ENCODE data around the gene ADGRV1.

ADGRV1 gene

GRCh38 chr5:91000743-91001142, 442.1 kb downstream of the ADGRV1 start:
- H3K4me1 ChIP-seq (ENCODE audit: insufficient read depth, poor library complexity, severe bottlenecking): no peaks in the 10 kb centered on the region
- DNase-seq (ENCODE audit: low spot score) (no peak), ATAC-seq (ENCODE audit: low read depth) (no peak)
- no peak overlapping the region for H3K27ac ChIP-seq (ENCODE audit: poor library complexity, severe bottlenecking)
- H3K4me3 ChIP-seq (ENCODE audit: severe bottlenecking): no peak overlapping the region
- no peaks in the 10 kb centered on the region for H3K27me3 ChIP-seq (ENCODE audit: insufficient read depth, poor library complexity, severe bottlenecking)
- H3K9me3 ChIP-seq (ENCODE audit: severe bottlenecking): no peaks in the 10 kb centered on the region
- no peaks in the 10 kb centered on the region for H3K36me3 ChIP-seq (ENCODE audit: low read depth)
- no peak for TF ChIP-seq CTCF (IDR thresholded peaks at IDR 0.05; ENCODE audit: poor library complexity, severe bottlenecking)

GRCh38 chr5:91006713-91007112, 448.1 kb downstream of the ADGRV1 start:
- no peaks in the 10 kb centered on the region for H3K4me1 ChIP-seq (ENCODE audit: insufficient read depth, poor library complexity, severe bottlenecking)

GRCh38 chr5:91007251-91007650, 448.7 kb downstream of the ADGRV1 start:
- ATAC-seq (ENCODE audit: low read depth) (no peak), DNase-seq (ENCODE audit: low spot score) (no peak)
- TF ChIP-seq CTCF (IDR thresholded peaks at IDR 0.05; ENCODE audit: poor library complexity, severe bottlenecking): no peak
- Histone ChIP-seq H3K36me3 (ENCODE audit: low read depth) (no peaks in the 10 kb centered on the region), H3K27me3 (ENCODE audit: insufficient read depth, poor library complexity, severe bottlenecking) (no peaks in the 10 kb centered on the region), H3K4me1 (ENCODE audit: insufficient read depth, poor library complexity, severe bottlenecking) (no peaks in the 10 kb centered on the region), H3K27ac (ENCODE audit: poor library complexity, severe bottlenecking) (no peak overlapping the region), H3K9me3 (ENCODE audit: severe bottlenecking) (no peaks in the 10 kb centered on the region), H3K4me3 (ENCODE audit: severe bottlenecking) (no peak overlapping the region)

More at GRCh38 chr5:91006713-91007112, 448.1 kb downstream of the ADGRV1 start:
- H3K9me3 ChIP-seq (ENCODE audit: severe bottlenecking): no peaks in the 10 kb centered on the region
- no peaks in the 10 kb centered on the region for H3K27me3 ChIP-seq (ENCODE audit: insufficient read depth, poor library complexity, severe bottlenecking)
- H3K36me3 ChIP-seq (ENCODE audit: low read depth): no peaks in the 10 kb centered on the region
- ATAC-seq (ENCODE audit: low read depth): no peak
- H3K4me3 ChIP-seq (ENCODE audit: severe bottlenecking): no peak overlapping the region
- no peak for TF ChIP-seq CTCF (IDR thresholded peaks at IDR 0.05; ENCODE audit: poor library complexity, severe bottlenecking)
- DNase-seq (ENCODE audit: low spot score): no peak
- no peak overlapping the region for H3K27ac ChIP-seq (ENCODE audit: poor library complexity, severe bottlenecking)

GRCh38 chr5:91007780-91008402, 449.3 kb downstream of the ADGRV1 start:
- no peak for ATAC-seq (ENCODE audit: low read depth)
- H3K27me3 ChIP-seq (ENCODE audit: insufficient read depth, poor library complexity, severe bottlenecking): no peaks in the 10 kb centered on the region
- H3K27ac ChIP-seq (ENCODE audit: poor library complexity, severe bottlenecking): no peak overlapping the region
- H3K36me3 ChIP-seq (ENCODE audit: low read depth): no peaks in the 10 kb centered on the region
- no peak overlapping the region for H3K4me3 ChIP-seq (ENCODE audit: severe bottlenecking)
- no peak for DNase-seq (ENCODE audit: low spot score)
- no peak for TF ChIP-seq CTCF (IDR thresholded peaks at IDR 0.05; ENCODE audit: poor library complexity, severe bottlenecking)
- H3K9me3 ChIP-seq (ENCODE audit: severe bottlenecking): no peaks in the 10 kb centered on the region
- H3K4me1 ChIP-seq (ENCODE audit: insufficient read depth, poor library complexity, severe bottlenecking): no peaks in the 10 kb centered on the region

GRCh38 chr5:91010090-91010489, 451.5 kb downstream of the ADGRV1 start:
- Histone ChIP-seq H3K4me3 (ENCODE audit: severe bottlenecking) (no peak overlapping the region), H3K27ac (ENCODE audit: poor library complexity, severe bottlenecking) (no peak overlapping the region), H3K4me1 (ENCODE audit: insufficient read depth, poor library complexity, severe bottlenecking) (no peaks in the 10 kb centered on the region), H3K9me3 (ENCODE audit: severe bottlenecking) (no peaks in the 10 kb centered on the region), H3K27me3 (ENCODE audit: insufficient read depth, poor library complexity, severe bottlenecking) (no peaks in the 10 kb centered on the region), H3K36me3 (ENCODE audit: low read depth) (no peaks in the 10 kb centered on the region)
- TF ChIP-seq CTCF (IDR thresholded peaks at IDR 0.05; ENCODE audit: poor library complexity, severe bottlenecking): no peak
- ATAC-seq (ENCODE audit: low read depth) (no peak), DNase-seq (ENCODE audit: low spot score) (no peak)
